GM21717 (cell line): Measurements from ENCODE around the gene CBARP.

Source experiments
- ATAC-seq: cut with Tn5 transposase; IDR thresholded peaks from one replicate; pipeline ENCODE4 v1.9.1; 2021; ENCODE audit warnings: mild to moderate bottlenecking, moderate library complexity; ENCODE audit not compliant: unreplicated experiment

CBARP gene

GRCh38 chr19:1237754-1238368 is at the start of gene CBARP:
TSS of gene CBARP (minus strand) at chr19:1238005. CDS start at chr19:1236100, 1,905 bp downstream.
- no peak for ATAC-seq

- no peak for ATAC-seq
These were observed 48.9 kb upstream of the CBARP start for GRCh38 chr19:1286487-1287353.

- no peak for ATAC-seq
These were observed 48.0 kb upstream of the CBARP start, which contains the start of gene EFNA2 for GRCh38 chr19:1285737-1286360. TSS of gene EFNA2 (plus strand) at chr19:1285873. CDS start at chr19:1286169, 296 bp downstream.

- ATAC-seq: no peak
These were observed 47.4 kb upstream of the CBARP start for GRCh38 chr19:1284979-1285736.

GRCh38 chr19:1284293-1284978 is 46.6 kb upstream of the CBARP start:
- ATAC-seq: no peak

- ATAC-seq: no peak
These were observed 46.1 kb upstream of the CBARP start for GRCh38 chr19:1283917-1284292.

GRCh38 chr19:1283207-1283916 is 45.6 kb upstream of the CBARP start:
- no peak for ATAC-seq

- ATAC-seq: no peak
These were observed 44.9 kb upstream of the CBARP start for GRCh38 chr19:1282588-1283206.

- ATAC-seq: no peak
These were observed 43.9 kb upstream of the CBARP start for GRCh38 chr19:1281569-1282287.

GRCh38 chr19:1280636-1281568 is 43.1 kb upstream of the CBARP start:
- ATAC-seq: no peak

GRCh38 chr19:1279782-1280341 is 42.1 kb upstream of the CBARP start:
- no peak for ATAC-seq

- ATAC-seq: no peak
These were observed 41.2 kb upstream of the CBARP start for GRCh38 chr19:1278713-1279660.

GRCh38 chr19:1278074-1278473 is 40.3 kb upstream of the CBARP start:
- no peak for ATAC-seq

GRCh38 chr19:1277061-1277460 is 39.3 kb upstream of the CBARP start:
- ATAC-seq: no peak

GRCh38 chr19:1276628-1277022 is 38.8 kb upstream of the CBARP start:
- no peak for ATAC-seq

GRCh38 chr19:1275976-1276627 is 38.3 kb upstream of the CBARP start:
- ATAC-seq: peak; percentile 8
